A549 (cell line): ENCODE measurements around the gene ATP8A1. TPM values are rescaled to one million over a fixed set of nuclear protein-coding genes. Genes with fewer than 3 reads are reported as not detected.

ENCODE experiments used
- ATAC-seq, 2 experiments: fragments of 200-7000 bp in 1 of 2; fragments of >200 bp in 1 of 2; cut with Nextera tagmentation in 1 of 2; cut with Tn5 transposase in 1 of 2; 3 replicates each; pipeline versions ENCODE4 v1.8.0 to v1.9.1; 2018 to 2020; ENCODE audit warnings: mild to moderate bottlenecking in 1 of 2, moderate library complexity in 1 of 2
- CTCF ChIA-PET: fragments of 300-600 bp; sonication (Branson Sonifier 250); formaldehyde crosslinking; extraction: SDS; loops from one replicate; lab custom pipeline; 2021; ENCODE audit warnings: antibody characterized with exemption, inconsistent platforms; lab: Yijun Ruan, JAX
- POLR2A ChIA-PET: fragments of 350-600 bp; formaldehyde crosslinking; extraction: SDS; loops from one replicate; lab custom pipeline; 2021; ENCODE audit warnings: antibody characterized with exemption, inconsistent platforms; lab: Yijun Ruan, JAX
- DNase-seq, 2 experiments: peaks; one replicate each; pipeline versions ENCODE4 v3.0.0 to v3.0.0-alpha.2; 2011 to 2016; ENCODE audit warnings: low read depth in 1 of 2, low spot score in 1 of 2
- FAIRE-seq: peaks from 2 replicates; lab custom pipeline; 2011; peaks lifted over from hg19 to GRCh38; lab: Jason Lieb, UNC
- H3K27ac ChIP-seq, 2 experiments: fragments of >200 bp; sonication (Bioruptor Twin); formaldehyde crosslinking; 3 replicates each; pipeline ENCODE4 v1.5.1; 2016 to 2017
- H3K4me1 ChIP-seq: fragments of >200 bp; sonication (Bioruptor Twin); formaldehyde crosslinking; 3 replicates; pipeline ENCODE4 v1.6.1; 2016
- H3K4me2 ChIP-seq: fragments of >200 bp; sonication (Bioruptor Twin); formaldehyde crosslinking; 3 replicates; pipeline ENCODE4 v1.6.1; 2016
- H3K4me3 ChIP-seq: fragments of >200 bp; sonication (Bioruptor Twin); formaldehyde crosslinking; 3 replicates; pipeline ENCODE4 v1.5.1; 2016
- H3K9me3 ChIP-seq: fragments of >200 bp; sonication (Bioruptor Twin); formaldehyde crosslinking; 3 replicates; pipeline ENCODE4 v1.6.1; 2016
- CEBPB ChIP-seq, 2 experiments: fragments of >200 bp in 1 of 2; sonication (Bioruptor Twin) in 1 of 2; formaldehyde crosslinking in 1 of 2; IDR thresholded peaks; 2 replicates each; pipeline ENCODE4 v1.6.1; 2012 to 2016
- CHD2 ChIP-seq: fragments of 150-350 bp; IDR thresholded peaks from 2 replicates; pipeline ENCODE4 v1.6.1; 2014; ENCODE audit warnings: low read length; ENCODE audit not compliant: partially characterized antibody
- EHF ChIP-seq: fragments of 250-450 bp; sonication (Bioruptor Pico); IDR thresholded peaks from 2 replicates; pipeline ENCODE4 v1.5.0; 2020; ENCODE audit warnings: mild to moderate bottlenecking
- EHMT2 ChIP-seq: fragments of 200-600 bp; sonication (generic); IDR thresholded peaks from 2 replicates; pipeline ENCODE4 v1.6.1; 2016; ENCODE audit warnings: antibody characterized with exemption, low read depth, mild to moderate bottlenecking, moderate library complexity
- EP300 ChIP-seq, 2 experiments: fragments of >200 bp; sonication (Bioruptor Twin); formaldehyde crosslinking; IDR thresholded peaks; 2 replicates in 1 of 2; 3 replicates in 1 of 2; pipeline ENCODE4 v1.6.1; 2016 to 2017
- FOSL2 ChIP-seq, 2 experiments: fragments of 450-650 bp in 1 of 2; fragments of >200 bp in 1 of 2; sonication (Bioruptor Twin) in 1 of 2; formaldehyde crosslinking; IDR thresholded peaks; 2 replicates each; pipeline versions ENCODE4 v1.5.0 to v1.6.1; 2016 to 2020; ENCODE audit warnings: mild to moderate bottlenecking in 1 of 2, moderate library complexity in 1 of 2
- FOXS1 ChIP-seq: fragments of 250-450 bp; sonication (Bioruptor Pico); IDR thresholded peaks from 2 replicates; pipeline ENCODE4 v1.5.0; 2020; ENCODE audit warnings: mild to moderate bottlenecking, moderate library complexity
- GATA3 ChIP-seq: IDR thresholded peaks from 2 replicates; pipeline ENCODE4 v1.6.1; 2012; ENCODE audit warnings: borderline replicate concordance
- HDAC2 ChIP-seq: fragments of 200-600 bp; sonication (generic); IDR thresholded peaks from 2 replicates; pipeline ENCODE4 v1.6.1; 2016
- HEYL ChIP-seq: fragments of 250-450 bp; sonication (Bioruptor Pico); IDR thresholded peaks from 2 replicates; pipeline ENCODE4 v1.8.0; 2021; ENCODE audit warnings: mild to moderate bottlenecking, moderate library complexity
- HOXA7 ChIP-seq: fragments of 250-450 bp; sonication (Bioruptor Pico); IDR thresholded peaks from 2 replicates; pipeline ENCODE4 v1.5.0; 2020; ENCODE audit warnings: mild to moderate bottlenecking, moderate library complexity
- JUNB ChIP-seq: fragments of >200 bp; sonication (Bioruptor Twin); formaldehyde crosslinking; IDR thresholded peaks from 2 replicates; pipeline ENCODE4 v1.6.1; 2016
- MYC ChIP-seq: IDR thresholded peaks from 2 replicates; pipeline ENCODE4 v1.6.1; 2012; ENCODE audit warnings: mild to moderate bottlenecking, inconsistent platforms, low read length, improper control_type of control experiment, borderline replicate concordance
- NFE2L2 ChIP-seq: fragments of 150-350 bp; conservative IDR thresholded peaks from 2 replicates; pipeline ENCODE4 v1.6.1; 2014; ENCODE audit warnings: low read length
- PHF8 ChIP-seq: fragments of 200-600 bp; sonication (generic); IDR thresholded peaks from 2 replicates; pipeline ENCODE4 v1.6.1; 2016; ENCODE audit warnings: low read depth, mild to moderate bottlenecking, antibody characterized with exemption, moderate library complexity, borderline replicate concordance
- POLR2AphosphoS2 ChIP-seq: conservative IDR thresholded peaks from 2 replicates; pipeline ENCODE4 v1.6.1; 2012; ENCODE audit warnings: low read length, improper control_type of control experiment, inconsistent platforms
- RAD21 ChIP-seq, 2 experiments: fragments of >200 bp in 1 of 2; sonication (Bioruptor Twin) in 1 of 2; formaldehyde crosslinking in 1 of 2; IDR thresholded peaks in 1 of 2; conservative IDR thresholded peaks in 1 of 2; 2 replicates in 1 of 2; 3 replicates in 1 of 2; pipeline ENCODE4 v1.6.1; 2012 to 2018; ENCODE audit warnings: inconsistent platforms in 1 of 2
- RCOR1 ChIP-seq: fragments of 150-350 bp; IDR thresholded peaks from 2 replicates; pipeline ENCODE4 v1.6.1; 2014; ENCODE audit warnings: antibody characterized with exemption, low read length, low read depth
- RFX5 ChIP-seq: fragments of 450-650 bp; IDR thresholded peaks from 2 replicates; pipeline ENCODE4 v1.7.1; 2014; ENCODE audit warnings: antibody characterized with exemption, mild to moderate bottlenecking, moderate library complexity
- RNF2 ChIP-seq: fragments of 200-600 bp; sonication (generic); IDR thresholded peaks from 2 replicates; pipeline ENCODE4 v1.6.1; 2016; ENCODE audit warnings: low read depth, mild to moderate bottlenecking, antibody characterized with exemption, moderate library complexity, borderline replicate concordance
- SMC3 ChIP-seq: fragments of >200 bp; sonication (Bioruptor Twin); formaldehyde crosslinking; IDR thresholded peaks from 3 replicates; pipeline ENCODE4 v1.6.1; 2018; ENCODE audit warnings: inconsistent platforms
- TFCP2L1 ChIP-seq: fragments of 250-450 bp; sonication (Bioruptor Pico); IDR thresholded peaks from 2 replicates; pipeline ENCODE4 v1.5.0; 2021; ENCODE audit warnings: mild to moderate bottlenecking
- ZSCAN20 ChIP-seq: fragments of 250-450 bp; sonication (Bioruptor Pico); IDR thresholded peaks from 2 replicates; pipeline ENCODE4 v1.8.0; 2022; ENCODE audit warnings: mild to moderate bottlenecking, moderate library complexity
- WGBS: methylation state at CpG from one replicate; pipeline ENCODE4 v1.1.6; 2017; ENCODE audit errors: missing lambda C conversion rate; 5-methylcytosine and 5-hydroxymethylcytosine counted together
- polyA plus RNA-seq, 4 experiments: library from polyadenylated mRNA; depleted of rRNA in 3 of 4; stranded (reverse); fragments of >200 nt; fragmentation: RNase III in 1 of 4; extraction: RNeasy Plus Mini Kit Qiagen cat#74134 plus additional on column Dnase treatment in 1 of 4; gene quantifications; 2 replicates in 3 of 4; 3 replicates in 1 of 4; pipeline ENCODE4 v1.2.3, GENCODE V29; 2011 to 2017
- TF ChIP-seq, protein P1 (sequence below): fragments of >200 bp; sonication (Bioruptor Twin); formaldehyde crosslinking; IDR thresholded peaks from 3 replicates; pipeline ENCODE4 v1.6.1; 2016
- TF ChIP-seq, protein P2 (sequence below): fragments of >200 bp; sonication (Bioruptor Twin); formaldehyde crosslinking; IDR thresholded peaks from 3 replicates; pipeline ENCODE4 v1.5.1; 2016
- TF ChIP-seq, protein P3 (sequence below): IDR thresholded peaks from 2 replicates; pipeline ENCODE4 v1.6.1; 2012; ENCODE audit warnings: low read depth, borderline replicate concordance
- TF ChIP-seq, protein P4 (sequence below): IDR thresholded peaks from 2 replicates; pipeline ENCODE4 v1.6.1; 2012
- TF ChIP-seq, protein P5 (sequence below): IDR thresholded peaks from 2 replicates; pipeline ENCODE4 v1.6.1; 2012

Gene ATP8A1
- polyA plus RNA-seq, 2 of the 4 experiments (the other 2 are of a cell fraction), result 0.06 to 0.25 TPM

DNA sequence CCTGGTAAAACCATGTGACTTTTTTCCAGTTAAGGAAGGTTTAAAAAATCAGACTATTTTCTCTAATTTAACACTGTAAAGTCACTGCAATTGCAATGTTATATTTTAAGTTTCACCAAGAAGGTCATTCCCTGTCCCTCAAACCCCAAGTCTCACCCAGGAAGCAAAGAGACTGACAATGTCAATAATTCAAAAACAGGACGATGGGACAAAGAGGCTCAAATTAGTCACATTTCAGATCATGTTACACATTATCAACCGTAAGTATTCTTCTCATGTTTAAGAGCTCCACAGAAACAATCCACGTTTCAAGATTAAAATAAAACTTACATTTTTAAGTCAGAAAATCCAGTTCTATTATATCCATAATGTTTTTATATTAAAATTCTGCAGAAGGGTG is 246.5 kb downstream of the ATP8A1 start:
- Histone ChIP-seq H3K4me2 (no peak overlapping the region), H3K4me1 (no peaks in the 10 kb centered on the region), H3K9me3 (no peaks in the 10 kb centered on the region), H3K4me3 (no peak overlapping the region), H3K27ac (no peak overlapping the region)
- WGBS, result 8% methylated on average over 3 of the region's 3 CpGs
- ChIA-PET POLR2A (no interaction called here), CTCF (interaction anchor here (1.1 kb wide), 1 partner anchor 19 kb away, joined by 3 read pairs; no protein-coding TSS in a partner anchor)
- no peak for ATAC-seq
- no peak for FAIRE-seq
- no peak for DNase-seq
- TF ChIP-seq, protein P1, sequence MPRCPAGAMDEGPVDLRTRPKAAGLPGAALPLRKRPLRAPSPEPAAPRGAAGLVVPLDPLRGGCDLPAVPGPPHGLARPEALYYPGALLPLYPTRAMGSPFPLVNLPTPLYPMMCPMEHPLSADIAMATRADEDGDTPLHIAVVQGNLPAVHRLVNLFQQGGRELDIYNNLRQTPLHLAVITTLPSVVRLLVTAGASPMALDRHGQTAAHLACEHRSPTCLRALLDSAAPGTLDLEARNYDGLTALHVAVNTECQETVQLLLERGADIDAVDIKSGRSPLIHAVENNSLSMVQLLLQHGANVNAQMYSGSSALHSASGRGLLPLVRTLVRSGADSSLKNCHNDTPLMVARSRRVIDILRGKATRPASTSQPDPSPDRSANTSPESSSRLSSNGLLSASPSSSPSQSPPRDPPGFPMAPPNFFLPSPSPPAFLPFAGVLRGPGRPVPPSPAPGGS, result no peak
- TF ChIP-seq MYC (no peak), CHD2 (no peak), HEYL (CRISPR knock-in tag) (no peak), TFCP2L1 (CRISPR knock-in tag) (no peak), PHF8 (no peak), POLR2AphosphoS2 (no peak), CEBPB (IDR thresholded peaks at IDR 0.05) (no peak), HDAC2 (no peak), EP300 (IDR thresholded peaks at IDR 0.05) (no peak), NFE2L2 (no peak), FOXS1 (CRISPR knock-in tag) (no peak), ZSCAN20 (CRISPR knock-in tag) (no peak), RFX5 (no peak), SMC3 (no peak), HOXA7 (CRISPR knock-in tag) (no peak)
- TF ChIP-seq, protein P2, sequence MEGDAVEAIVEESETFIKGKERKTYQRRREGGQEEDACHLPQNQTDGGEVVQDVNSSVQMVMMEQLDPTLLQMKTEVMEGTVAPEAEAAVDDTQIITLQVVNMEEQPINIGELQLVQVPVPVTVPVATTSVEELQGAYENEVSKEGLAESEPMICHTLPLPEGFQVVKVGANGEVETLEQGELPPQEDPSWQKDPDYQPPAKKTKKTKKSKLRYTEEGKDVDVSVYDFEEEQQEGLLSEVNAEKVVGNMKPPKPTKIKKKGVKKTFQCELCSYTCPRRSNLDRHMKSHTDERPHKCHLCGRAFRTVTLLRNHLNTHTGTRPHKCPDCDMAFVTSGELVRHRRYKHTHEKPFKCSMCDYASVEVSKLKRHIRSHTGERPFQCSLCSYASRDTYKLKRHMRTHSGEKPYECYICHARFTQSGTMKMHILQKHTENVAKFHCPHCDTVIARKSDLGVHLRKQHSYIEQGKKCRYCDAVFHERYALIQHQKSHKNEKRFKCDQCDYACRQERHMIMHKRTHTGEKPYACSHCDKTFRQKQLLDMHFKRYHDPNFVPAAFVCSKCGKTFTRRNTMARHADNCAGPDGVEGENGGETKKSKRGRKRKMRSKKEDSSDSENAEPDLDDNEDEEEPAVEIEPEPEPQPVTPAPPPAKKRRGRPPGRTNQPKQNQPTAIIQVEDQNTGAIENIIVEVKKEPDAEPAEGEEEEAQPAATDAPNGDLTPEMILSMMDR, result no peak
- TF ChIP-seq, protein P3, sequence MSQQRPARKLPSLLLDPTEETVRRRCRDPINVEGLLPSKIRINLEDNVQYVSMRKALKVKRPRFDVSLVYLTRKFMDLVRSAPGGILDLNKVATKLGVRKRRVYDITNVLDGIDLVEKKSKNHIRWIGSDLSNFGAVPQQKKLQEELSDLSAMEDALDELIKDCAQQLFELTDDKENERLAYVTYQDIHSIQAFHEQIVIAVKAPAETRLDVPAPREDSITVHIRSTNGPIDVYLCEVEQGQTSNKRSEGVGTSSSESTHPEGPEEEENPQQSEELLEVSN, result no peak

DNA sequence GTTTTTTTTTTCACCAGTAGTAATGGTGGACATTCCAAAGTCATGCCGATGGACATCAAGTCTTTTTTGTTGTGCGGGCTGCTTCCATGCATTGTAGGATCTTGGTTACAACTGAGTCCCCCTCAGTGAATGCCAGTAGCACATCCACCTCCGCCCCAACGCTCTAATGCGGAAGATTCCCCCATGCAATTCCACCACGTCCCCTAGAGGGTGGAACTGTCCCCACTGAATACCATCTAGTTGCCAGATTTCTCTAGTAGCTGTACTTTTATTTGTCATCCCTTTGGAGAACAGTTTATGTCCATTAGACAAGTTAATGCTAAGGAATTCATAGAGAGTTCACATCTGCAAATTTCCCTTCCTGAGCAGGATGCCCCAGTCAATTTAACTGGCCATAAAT is 252.9 kb downstream of the ATP8A1 start:
- CTCF ChIA-PET, result interaction anchor here (0.7 kb wide), 1 partner anchor 10 kb away, joined by 3 read pairs; no protein-coding TSS in a partner anchor
- ATAC-seq (peak in 1 of 2 experiments; percentile 51; a peak in 3 of 6 replicates), FAIRE-seq (no peak), DNase-seq (peak in 1 of 2 experiments; percentile 9)
- POLR2A ChIA-PET, result no interaction called here
- no peak for TF ChIP-seq RAD21 (conservative IDR thresholded peaks at IDR 0.05 in 1 of 2, IDR thresholded peaks at IDR 0.05 in 1 of 2)
- TF ChIP-seq PHF8, result no peak
- TF ChIP-seq RCOR1, result no peak
- no peak for TF ChIP-seq JUNB
- TF ChIP-seq CEBPB (IDR thresholded peaks at IDR 0.05), result no peak
- TF ChIP-seq EHMT2, result no peak
- TF ChIP-seq GATA3, result no peak
- no peak for TF ChIP-seq HEYL (CRISPR knock-in tag)
- TF ChIP-seq SMC3, result no peak
- TF ChIP-seq, protein P3, result no peak
- TF ChIP-seq EHF (CRISPR knock-in tag), result no peak
- TF ChIP-seq RNF2, result no peak
- no peak for TF ChIP-seq FOSL2 (IDR thresholded peaks at IDR 0.05)
- no peak for TF ChIP-seq FOSL2 (CRISPR knock-in tag; IDR thresholded peaks at IDR 0.05)
- TF ChIP-seq HOXA7 (CRISPR knock-in tag), result no peak
- no peak for TF ChIP-seq EP300 (IDR thresholded peaks at IDR 0.05)
- TF ChIP-seq, protein P4, sequence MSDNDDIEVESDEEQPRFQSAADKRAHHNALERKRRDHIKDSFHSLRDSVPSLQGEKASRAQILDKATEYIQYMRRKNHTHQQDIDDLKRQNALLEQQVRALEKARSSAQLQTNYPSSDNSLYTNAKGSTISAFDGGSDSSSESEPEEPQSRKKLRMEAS, result no peak
- TF ChIP-seq, protein P5, sequence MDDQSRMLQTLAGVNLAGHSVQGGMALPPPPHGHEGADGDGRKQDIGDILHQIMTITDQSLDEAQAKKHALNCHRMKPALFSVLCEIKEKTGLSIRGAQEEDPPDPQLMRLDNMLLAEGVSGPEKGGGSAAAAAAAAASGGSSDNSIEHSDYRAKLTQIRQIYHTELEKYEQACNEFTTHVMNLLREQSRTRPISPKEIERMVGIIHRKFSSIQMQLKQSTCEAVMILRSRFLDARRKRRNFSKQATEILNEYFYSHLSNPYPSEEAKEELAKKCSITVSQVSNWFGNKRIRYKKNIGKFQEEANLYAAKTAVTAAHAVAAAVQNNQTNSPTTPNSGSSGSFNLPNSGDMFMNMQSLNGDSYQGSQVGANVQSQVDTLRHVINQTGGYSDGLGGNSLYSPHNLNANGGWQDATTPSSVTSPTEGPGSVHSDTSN, result no peak
- WGBS, result 28% methylated on average over 6 of the region's 6 CpGs
- no peak overlapping the region for H3K4me3 ChIP-seq
- no peaks in the 10 kb centered on the region for H3K9me3 ChIP-seq
- no peak overlapping the region for H3K27ac ChIP-seq
- no peaks in the 10 kb centered on the region for H3K4me1 ChIP-seq
- no peak overlapping the region for H3K4me2 ChIP-seq
